ENCODE measurements around the gene TMEM174.

GRCh38 chr5:73221726-73222125 is 48.7 kb downstream of the TMEM174 start:
- TF ChIP-seq, protein P1, sequence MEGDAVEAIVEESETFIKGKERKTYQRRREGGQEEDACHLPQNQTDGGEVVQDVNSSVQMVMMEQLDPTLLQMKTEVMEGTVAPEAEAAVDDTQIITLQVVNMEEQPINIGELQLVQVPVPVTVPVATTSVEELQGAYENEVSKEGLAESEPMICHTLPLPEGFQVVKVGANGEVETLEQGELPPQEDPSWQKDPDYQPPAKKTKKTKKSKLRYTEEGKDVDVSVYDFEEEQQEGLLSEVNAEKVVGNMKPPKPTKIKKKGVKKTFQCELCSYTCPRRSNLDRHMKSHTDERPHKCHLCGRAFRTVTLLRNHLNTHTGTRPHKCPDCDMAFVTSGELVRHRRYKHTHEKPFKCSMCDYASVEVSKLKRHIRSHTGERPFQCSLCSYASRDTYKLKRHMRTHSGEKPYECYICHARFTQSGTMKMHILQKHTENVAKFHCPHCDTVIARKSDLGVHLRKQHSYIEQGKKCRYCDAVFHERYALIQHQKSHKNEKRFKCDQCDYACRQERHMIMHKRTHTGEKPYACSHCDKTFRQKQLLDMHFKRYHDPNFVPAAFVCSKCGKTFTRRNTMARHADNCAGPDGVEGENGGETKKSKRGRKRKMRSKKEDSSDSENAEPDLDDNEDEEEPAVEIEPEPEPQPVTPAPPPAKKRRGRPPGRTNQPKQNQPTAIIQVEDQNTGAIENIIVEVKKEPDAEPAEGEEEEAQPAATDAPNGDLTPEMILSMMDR (conservative IDR thresholded peaks at IDR 0.05): no peak
- TF ChIP-seq ZFX (IDR thresholded peaks at IDR 0.05): no peak

All from C4-2B (cell line).